HFF-Myc (cell line): ENCODE results near the gene PRKCB.

Experiments
- DNase-seq: peaks from one replicate; pipeline ENCODE4 v3.0.0-alpha.2; 2011; ENCODE audit warnings: low read depth; ENCODE audit errors: extremely low read depth
- H3K4me3 ChIP-seq: replicated peaks from 2 replicates; pipeline ENCODE4 v1.5.1; 2011; ENCODE audit warnings: low read depth, mild to moderate bottlenecking, control low read depth, low read length
- TF ChIP-seq, protein P1 (sequence below): IDR thresholded peaks from 2 replicates; pipeline ENCODE4 v1.5.1; 2012; ENCODE audit warnings: mild to moderate bottlenecking, low read depth, low read length, control low read depth; ENCODE audit errors: missing control alignments

PRKCB gene

DNA sequence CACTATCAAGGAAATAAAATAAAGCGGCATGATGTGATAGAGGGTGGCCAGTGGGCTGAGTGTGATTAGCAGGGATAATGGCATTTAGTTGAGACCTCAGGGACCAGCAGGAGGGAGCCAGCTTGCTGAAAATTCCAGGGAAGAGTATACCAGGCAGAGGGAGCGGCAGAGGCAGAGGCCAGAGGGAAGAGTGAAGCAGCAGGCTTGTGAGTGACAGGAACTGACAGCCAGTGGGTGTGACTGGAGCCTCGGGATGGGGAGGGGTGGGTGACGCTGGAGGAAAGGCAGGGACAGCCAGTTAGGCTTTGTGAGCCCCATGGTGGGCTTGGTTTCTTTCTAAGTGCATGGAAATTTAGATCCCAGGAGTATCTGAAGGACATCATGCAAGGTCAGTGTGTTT is 210.7 kb downstream of the PRKCB start:
- no peak overlapping the region for H3K4me3 ChIP-seq
- no peak for DNase-seq
- TF ChIP-seq, protein P1, sequence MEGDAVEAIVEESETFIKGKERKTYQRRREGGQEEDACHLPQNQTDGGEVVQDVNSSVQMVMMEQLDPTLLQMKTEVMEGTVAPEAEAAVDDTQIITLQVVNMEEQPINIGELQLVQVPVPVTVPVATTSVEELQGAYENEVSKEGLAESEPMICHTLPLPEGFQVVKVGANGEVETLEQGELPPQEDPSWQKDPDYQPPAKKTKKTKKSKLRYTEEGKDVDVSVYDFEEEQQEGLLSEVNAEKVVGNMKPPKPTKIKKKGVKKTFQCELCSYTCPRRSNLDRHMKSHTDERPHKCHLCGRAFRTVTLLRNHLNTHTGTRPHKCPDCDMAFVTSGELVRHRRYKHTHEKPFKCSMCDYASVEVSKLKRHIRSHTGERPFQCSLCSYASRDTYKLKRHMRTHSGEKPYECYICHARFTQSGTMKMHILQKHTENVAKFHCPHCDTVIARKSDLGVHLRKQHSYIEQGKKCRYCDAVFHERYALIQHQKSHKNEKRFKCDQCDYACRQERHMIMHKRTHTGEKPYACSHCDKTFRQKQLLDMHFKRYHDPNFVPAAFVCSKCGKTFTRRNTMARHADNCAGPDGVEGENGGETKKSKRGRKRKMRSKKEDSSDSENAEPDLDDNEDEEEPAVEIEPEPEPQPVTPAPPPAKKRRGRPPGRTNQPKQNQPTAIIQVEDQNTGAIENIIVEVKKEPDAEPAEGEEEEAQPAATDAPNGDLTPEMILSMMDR = no peak

DNA sequence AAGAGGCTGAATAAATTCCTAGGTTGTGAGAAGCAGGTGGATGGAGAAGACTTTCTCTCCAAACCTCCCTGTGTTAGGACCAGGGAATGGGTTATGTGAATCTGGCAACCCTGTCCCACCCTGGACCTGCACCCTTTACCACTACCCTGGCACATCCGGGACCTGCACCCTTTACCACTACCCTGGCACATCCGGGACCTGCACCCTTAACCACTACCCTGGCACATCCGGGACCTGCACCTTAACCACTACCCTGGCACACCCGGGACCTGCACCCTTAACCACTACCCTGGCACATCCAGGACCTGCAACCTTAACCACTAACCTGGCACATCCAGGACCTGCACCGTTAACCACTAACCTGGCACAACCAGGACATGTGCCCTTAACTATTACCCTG is 213.3 kb downstream of the PRKCB start:
- no peak for DNase-seq
- TF ChIP-seq, protein P1 = no peak
- H3K4me3 ChIP-seq = no peak overlapping the region

- TF ChIP-seq, protein P1 = no peak
- DNase-seq = no peak
- no peak overlapping the region for H3K4me3 ChIP-seq
Measured at GRCh38 chr16:24051125-24051524, 215.3 kb downstream of the PRKCB start.

- no peak for DNase-seq
- TF ChIP-seq, protein P1 = no peak
Measured at GRCh38 chr16:24052329-24053098, 216.7 kb downstream of the PRKCB start.

DNA sequence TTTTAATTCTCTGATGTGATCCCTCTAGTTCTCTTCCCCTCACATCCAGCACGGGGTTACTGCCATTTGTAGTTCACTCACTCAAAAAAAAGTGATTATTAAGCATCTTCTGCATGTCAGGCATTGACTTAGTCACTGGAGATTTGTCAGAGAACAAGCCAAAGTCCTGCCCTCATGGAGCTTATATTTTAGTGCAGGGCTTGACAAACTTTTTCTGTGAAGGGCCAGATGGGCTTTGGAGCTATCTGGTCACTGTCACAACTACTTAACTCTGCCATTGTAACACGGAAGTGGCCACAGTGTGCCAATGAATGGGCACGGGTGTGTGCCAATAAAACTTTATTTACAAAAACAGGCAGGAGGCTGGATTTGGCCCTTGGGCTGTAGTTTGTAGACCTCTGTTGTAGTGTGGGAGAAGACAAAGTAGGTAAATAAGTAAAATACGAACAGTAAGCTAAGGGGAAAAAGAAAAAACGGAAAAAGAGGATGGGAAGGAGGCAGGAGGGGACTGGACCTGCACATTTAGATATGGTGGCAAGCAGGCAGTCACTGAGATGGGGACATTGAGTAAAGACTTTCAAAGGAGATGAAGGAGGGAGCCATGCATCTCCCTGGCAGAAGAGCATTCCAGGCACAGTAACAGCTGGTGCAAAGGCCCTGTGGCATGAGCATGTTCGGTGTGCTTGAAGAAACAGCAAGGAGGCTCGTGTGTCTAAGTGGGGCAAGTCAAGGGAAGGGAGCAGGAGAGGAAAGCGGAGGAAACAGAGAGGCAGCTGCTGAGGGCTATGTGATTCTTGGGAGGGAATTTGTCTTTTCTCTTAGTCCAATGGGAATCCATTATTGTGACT is 217.5 kb downstream of the PRKCB start:
- TF ChIP-seq, protein P1 = no peak
- DNase-seq = no peak
- no peak overlapping the region for H3K4me3 ChIP-seq

More at GRCh38 chr16:24052329-24053098, 216.7 kb downstream of the PRKCB start:
- H3K4me3 ChIP-seq = no peak overlapping the region

DNA sequence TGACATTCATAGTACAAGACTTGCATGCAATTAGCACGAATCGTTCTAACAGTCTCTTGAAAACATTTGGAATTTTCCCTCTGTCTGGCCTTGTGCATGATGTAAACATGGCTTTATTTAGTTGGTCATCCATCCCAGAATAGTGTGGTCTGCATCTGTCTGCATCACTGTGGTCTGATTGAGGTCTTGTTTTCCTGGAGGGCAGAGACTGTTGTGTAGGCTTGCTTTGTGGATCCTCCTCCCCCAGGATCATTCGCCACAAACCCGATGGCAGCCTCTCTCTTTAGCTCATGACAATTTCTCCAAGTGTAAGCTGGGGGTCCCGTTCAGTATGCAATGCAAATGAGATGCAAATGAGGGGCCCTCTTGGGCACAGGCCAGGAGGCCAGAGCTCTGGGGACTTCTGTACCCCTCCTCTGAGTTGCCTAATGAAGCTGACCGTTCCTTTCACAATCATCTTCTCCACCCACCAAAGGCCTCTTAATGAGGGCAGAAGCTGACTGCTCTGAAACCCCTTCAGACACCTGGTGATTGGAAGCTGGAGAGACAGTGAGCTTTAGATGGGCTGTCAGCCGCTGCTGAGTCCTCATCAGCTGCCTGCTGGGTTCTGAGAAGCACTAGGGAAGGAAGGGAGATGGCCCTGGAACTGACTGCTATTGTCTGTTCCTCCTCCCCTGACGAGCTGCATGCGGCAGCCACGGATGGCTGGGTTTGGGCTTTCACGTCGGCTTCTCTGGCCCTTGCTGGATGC is 219.1 kb downstream of the PRKCB start:
- TF ChIP-seq, protein P1 = no peak
- no peak overlapping the region for H3K4me3 ChIP-seq
- DNase-seq = no peak
